Measurements from ENCODE around the gene HDAC4.

The HDAC4 gene

GRCh38 chr2:239212121-239212928 lies 188.5 kb downstream of the HDAC4 start:
- Histone ChIP-seq H3K79me2 (ENCODE audit: low read length) (peaks cover 73% of the 10 kb centered on the region), H3K9me3 (replicated peaks; ENCODE audit: insufficient read depth, low read length) (no peaks in the 10 kb centered on the region), H3F3A (ENCODE audit: insufficient read depth, low read length) (no peaks in the 10 kb centered on the region), H4K20me1 (ENCODE audit: insufficient read depth, low read length) (no peaks in the 10 kb centered on the region), H2AFZ (ENCODE audit: low read length) (no peak overlapping the region), H3K36me3 (replicated peaks; ENCODE audit: insufficient read depth, low read length) (no peaks in the 10 kb centered on the region), H3K4me1 (ENCODE audit: low read length) (no peaks in the 10 kb centered on the region), H3K9me2 (replicated peaks; ENCODE audit: insufficient read depth, low read length) (no peaks in the 10 kb centered on the region), H3K4me2 (ENCODE audit: low read depth, low read length) (no peak overlapping the region), H3K27ac (ENCODE audit: low read length) (no peak overlapping the region), H3K9ac (ENCODE audit: low read length) (no peak overlapping the region), H3K4me3 (ENCODE audit: low read length) (no peak overlapping the region), H3K27me3 (replicated peaks; ENCODE audit: insufficient read depth, low read length) (no peaks in the 10 kb centered on the region)
- TF ChIP-seq CTCF (IDR thresholded peaks at IDR 0.05; ENCODE audit: low read length) (no peak), EZH2 (optimal IDR thresholded peaks at IDR 0.05; ENCODE audit: low read depth, low read length) (no peak), EZH2phosphoT487 (IDR thresholded peaks at IDR 0.05; ENCODE audit: low read length) (no peak)
- no peak for DNase-seq

- Histone ChIP-seq H4K20me1 (ENCODE audit: insufficient read depth, low read length) (no peaks in the 10 kb centered on the region), H3F3A (ENCODE audit: insufficient read depth, low read length) (no peaks in the 10 kb centered on the region), H3K27me3 (replicated peaks; ENCODE audit: insufficient read depth, low read length) (no peaks in the 10 kb centered on the region), H3K4me3 (ENCODE audit: low read length) (no peak overlapping the region), H2AFZ (ENCODE audit: low read length) (no peak overlapping the region), H3K4me2 (ENCODE audit: low read depth, low read length) (no peak overlapping the region), H3K9ac (ENCODE audit: low read length) (no peak overlapping the region), H3K9me2 (replicated peaks; ENCODE audit: insufficient read depth, low read length) (no peaks in the 10 kb centered on the region), H3K79me2 (ENCODE audit: low read length) (peaks cover 70% of the 10 kb centered on the region), H3K27ac (ENCODE audit: low read length) (no peak overlapping the region), H3K4me1 (ENCODE audit: low read length) (no peaks in the 10 kb centered on the region), H3K36me3 (replicated peaks; ENCODE audit: insufficient read depth, low read length) (no peaks in the 10 kb centered on the region), H3K9me3 (replicated peaks; ENCODE audit: insufficient read depth, low read length) (no peaks in the 10 kb centered on the region)
- no peak for DNase-seq
- TF ChIP-seq EZH2phosphoT487 (IDR thresholded peaks at IDR 0.05; ENCODE audit: low read length) (no peak), EZH2 (optimal IDR thresholded peaks at IDR 0.05; ENCODE audit: low read depth, low read length) (no peak), CTCF (IDR thresholded peaks at IDR 0.05; ENCODE audit: low read length) (no peak)
Observed at GRCh38 chr2:239211396-239212094, 189.3 kb downstream of the HDAC4 start.

- Histone ChIP-seq H3K4me2 (ENCODE audit: low read depth, low read length) (no peak overlapping the region), H3K9me3 (replicated peaks; ENCODE audit: insufficient read depth, low read length) (no peaks in the 10 kb centered on the region), H3F3A (ENCODE audit: insufficient read depth, low read length) (no peaks in the 10 kb centered on the region), H3K36me3 (replicated peaks; ENCODE audit: insufficient read depth, low read length) (no peaks in the 10 kb centered on the region), H4K20me1 (ENCODE audit: insufficient read depth, low read length) (no peaks in the 10 kb centered on the region), H3K9me2 (replicated peaks; ENCODE audit: insufficient read depth, low read length) (no peaks in the 10 kb centered on the region), H3K4me3 (ENCODE audit: low read length) (no peak overlapping the region), H3K9ac (ENCODE audit: low read length) (no peak overlapping the region), H3K27ac (ENCODE audit: low read length) (no peak overlapping the region), H3K79me2 (ENCODE audit: low read length) (peaks cover 62% of the 10 kb centered on the region), H2AFZ (ENCODE audit: low read length) (no peak overlapping the region), H3K4me1 (ENCODE audit: low read length) (no peaks in the 10 kb centered on the region), H3K27me3 (replicated peaks; ENCODE audit: insufficient read depth, low read length) (no peaks in the 10 kb centered on the region)
- no peak for DNase-seq
- no peak for TF ChIP-seq EZH2phosphoT487 (IDR thresholded peaks at IDR 0.05; ENCODE audit: low read length)
- no peak for TF ChIP-seq CTCF (IDR thresholded peaks at IDR 0.05; ENCODE audit: low read length)
- TF ChIP-seq EZH2 (optimal IDR thresholded peaks at IDR 0.05; ENCODE audit: low read depth, low read length) = no peak
Observed at GRCh38 chr2:239209783-239210182, 191.0 kb downstream of the HDAC4 start.
